HepG2 (cell line): Measurements from ENCODE around the gene NAA38.

ENCODE experiments used
- ZNF274 ChIP-seq: sonication (generic); formaldehyde crosslinking; IDR thresholded peaks from 2 replicates; pipeline ENCODE4 v1.5.1; 2020; ENCODE audit warnings: mild to moderate bottlenecking, missing genetic modification reagents
- ZNF556 ChIP-seq: sonication (generic); formaldehyde crosslinking; IDR thresholded peaks from 2 replicates; pipeline ENCODE4 v1.4.0; 2020; ENCODE audit warnings: mild to moderate bottlenecking, missing genetic modification reagents, borderline replicate concordance
- TF ChIP-seq, protein P1 (sequence below): IDR thresholded peaks from 2 replicates; pipeline ENCODE4 v1.6.1; 2016; ENCODE audit warnings: control low read depth

DNA sequence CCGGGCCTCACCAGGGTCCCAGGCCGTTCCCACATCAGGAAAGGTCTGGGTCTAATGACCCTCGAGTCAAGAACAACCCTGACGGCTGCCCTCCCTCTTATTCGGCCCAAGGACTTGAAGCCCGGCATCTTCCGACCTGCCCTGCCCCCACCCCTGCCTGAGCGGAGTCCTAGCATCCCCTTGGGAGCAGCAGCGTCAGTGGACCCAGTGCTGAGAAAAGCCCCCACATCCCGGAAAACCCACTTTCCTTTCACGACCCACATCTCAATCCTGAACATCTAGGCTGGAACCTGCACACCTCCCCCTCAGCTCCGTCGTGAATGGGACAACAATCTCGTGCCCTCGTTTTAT lies 1.7 kb downstream of the NAA38 start:
- no peak for TF ChIP-seq ZNF556
- TF ChIP-seq ZNF274 = no peak
- TF ChIP-seq, protein P1, sequence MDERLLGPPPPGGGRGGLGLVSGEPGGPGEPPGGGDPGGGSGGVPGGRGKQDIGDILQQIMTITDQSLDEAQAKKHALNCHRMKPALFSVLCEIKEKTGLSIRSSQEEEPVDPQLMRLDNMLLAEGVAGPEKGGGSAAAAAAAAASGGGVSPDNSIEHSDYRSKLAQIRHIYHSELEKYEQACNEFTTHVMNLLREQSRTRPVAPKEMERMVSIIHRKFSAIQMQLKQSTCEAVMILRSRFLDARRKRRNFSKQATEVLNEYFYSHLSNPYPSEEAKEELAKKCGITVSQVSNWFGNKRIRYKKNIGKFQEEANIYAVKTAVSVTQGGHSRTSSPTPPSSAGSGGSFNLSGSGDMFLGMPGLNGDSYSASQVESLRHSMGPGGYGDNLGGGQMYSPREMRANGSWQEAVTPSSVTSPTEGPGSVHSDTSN (CRISPR knock-in tag) = no peak
